Mesenchymal stem cell (in vitro differentiated cells and primary cell): Measurements from ENCODE around the gene DNASE1L1.

Experiments used
- DNase-seq: peaks from one replicate; pipeline ENCODE4 v3.0.0-alpha.2; 2013
- H2AFZ ChIP-seq: one replicate; pipeline ENCODE4 v1.6.1; 2013; ENCODE audit warnings: low read depth, mild to moderate bottlenecking, control low read depth, inconsistent platforms, low read length, moderate library complexity
- H2AK5ac ChIP-seq: 2 replicates; pipeline ENCODE4 v1.6.1; 2013; ENCODE audit warnings: low read length, moderate library complexity, mild to moderate bottlenecking, inconsistent platforms; ENCODE audit not compliant: severe bottlenecking
- H2BK120ac ChIP-seq: one replicate; pipeline ENCODE4 v1.6.1; 2013; ENCODE audit warnings: low read depth, mild to moderate bottlenecking, inconsistent platforms, low read length, moderate library complexity
- H2BK12ac ChIP-seq, 2 experiments: one replicate each; pipeline ENCODE4 v1.6.1; 2013; ENCODE audit warnings: inconsistent platforms in 2 of 2, low read length in 2 of 2, mild to moderate bottlenecking in 2 of 2, moderate library complexity in 2 of 2, control low read depth in 1 of 2
- H2BK15ac ChIP-seq: one replicate; pipeline ENCODE4 v1.6.1; 2013; ENCODE audit warnings: mild to moderate bottlenecking, low read depth, inconsistent platforms; ENCODE audit not compliant: poor library complexity, severe bottlenecking
- H2BK5ac ChIP-seq: 2 replicates; pipeline ENCODE4 v1.6.1; 2013; ENCODE audit warnings: low read depth, mild to moderate bottlenecking, low read length, control low read depth, inconsistent platforms; ENCODE audit not compliant: poor library complexity, severe bottlenecking
- H3K14ac ChIP-seq, 2 experiments: one replicate each; pipeline ENCODE4 v1.6.1; 2013; ENCODE audit warnings: inconsistent platforms in 2 of 2, low read length in 2 of 2, control low read depth in 1 of 2, mild to moderate bottlenecking in 1 of 2, moderate library complexity in 1 of 2
- H3K18ac ChIP-seq, 2 experiments: one replicate each; pipeline ENCODE4 v1.6.1; 2013; ENCODE audit warnings: inconsistent platforms in 2 of 2, low read length in 2 of 2, control low read depth in 1 of 2, low read depth in 1 of 2, mild to moderate bottlenecking in 1 of 2
- H3K23ac ChIP-seq, 2 experiments: one replicate each; pipeline ENCODE4 v1.6.1; 2013; ENCODE audit warnings: inconsistent platforms in 2 of 2, low read length in 2 of 2, mild to moderate bottlenecking in 2 of 2, moderate library complexity in 2 of 2, control low read depth in 1 of 2
- H3K27ac ChIP-seq: 2 replicates; pipeline ENCODE4 v1.5.1; 2013; ENCODE audit warnings: mild to moderate bottlenecking, moderate library complexity, low read length, control low read depth, inconsistent platforms; ENCODE audit not compliant: poor library complexity, severe bottlenecking
- H3K27me3 ChIP-seq, 2 experiments: 2 replicates each; pipeline versions ENCODE4 v1.6.1 to v1.7.0; 2013; ENCODE audit warnings: low read length in 2 of 2, mild to moderate bottlenecking in 2 of 2, moderate library complexity in 2 of 2, control low read depth in 1 of 2, inconsistent platforms in 1 of 2; ENCODE audit not compliant: control insufficient read depth in 1 of 2, insufficient read depth in 1 of 2
- H3K36me3 ChIP-seq, 2 experiments: 2 replicates each; pipeline versions ENCODE4 v1.6.1 to v1.7.0; 2013; ENCODE audit warnings: low read length in 2 of 2, control low read depth in 1 of 2, inconsistent platforms in 1 of 2, low read depth in 1 of 2, mild to moderate bottlenecking in 1 of 2; ENCODE audit not compliant: insufficient read depth in 2 of 2, control insufficient read depth in 1 of 2
- H3K4ac ChIP-seq, 2 experiments: one replicate each; pipeline ENCODE4 v1.6.1; 2013; ENCODE audit warnings: inconsistent platforms in 2 of 2, low read length in 2 of 2, mild to moderate bottlenecking in 2 of 2, moderate library complexity in 2 of 2, control low read depth in 1 of 2, low read depth in 1 of 2
- H3K4me1 ChIP-seq: 2 replicates; pipeline ENCODE4 v1.6.1; 2013; ENCODE audit warnings: low read depth, low read length, control low read depth; ENCODE audit not compliant: control insufficient read depth, insufficient read depth
- H3K4me2 ChIP-seq: 2 replicates; pipeline ENCODE4 v1.6.1; 2013; ENCODE audit warnings: low read length, mild to moderate bottlenecking, inconsistent platforms; ENCODE audit not compliant: poor library complexity, severe bottlenecking
- H3K4me3 ChIP-seq, 2 experiments: 2 replicates each; pipeline versions ENCODE4 v1.5.1 to v1.7.0; 2013; ENCODE audit warnings: low read length in 2 of 2, mild to moderate bottlenecking in 2 of 2, control low read depth in 1 of 2, low read depth in 1 of 2; ENCODE audit not compliant: insufficient read depth in 1 of 2
- H3K79me1 ChIP-seq: replicated peaks from 2 replicates; pipeline ENCODE4 v1.6.1; 2013; ENCODE audit warnings: mild to moderate bottlenecking, control low read depth, low read length, inconsistent platforms; ENCODE audit not compliant: poor library complexity, severe bottlenecking
- H3K9ac ChIP-seq: 2 replicates; pipeline ENCODE4 v1.7.0; 2013; ENCODE audit warnings: mild to moderate bottlenecking, low read length, moderate library complexity
- H3K9me3 ChIP-seq: 2 replicates; pipeline ENCODE4 v1.7.0; 2013; ENCODE audit warnings: mild to moderate bottlenecking, low read length; ENCODE audit not compliant: control insufficient read depth
- H4K8ac ChIP-seq: one replicate; pipeline ENCODE4 v1.6.1; 2013; ENCODE audit warnings: inconsistent platforms, mild to moderate bottlenecking, low read length, moderate library complexity
- H4K91ac ChIP-seq: one replicate; pipeline ENCODE4 v1.6.1; 2013; ENCODE audit warnings: mild to moderate bottlenecking, low read length, inconsistent platforms
- WGBS: methylation state at CpG from one replicate; pipeline ENCODE4 v1.1.7; 2013; ENCODE audit warnings: mixed read lengths; 5-methylcytosine and 5-hydroxymethylcytosine counted together

The DNASE1L1 gene

DNA sequence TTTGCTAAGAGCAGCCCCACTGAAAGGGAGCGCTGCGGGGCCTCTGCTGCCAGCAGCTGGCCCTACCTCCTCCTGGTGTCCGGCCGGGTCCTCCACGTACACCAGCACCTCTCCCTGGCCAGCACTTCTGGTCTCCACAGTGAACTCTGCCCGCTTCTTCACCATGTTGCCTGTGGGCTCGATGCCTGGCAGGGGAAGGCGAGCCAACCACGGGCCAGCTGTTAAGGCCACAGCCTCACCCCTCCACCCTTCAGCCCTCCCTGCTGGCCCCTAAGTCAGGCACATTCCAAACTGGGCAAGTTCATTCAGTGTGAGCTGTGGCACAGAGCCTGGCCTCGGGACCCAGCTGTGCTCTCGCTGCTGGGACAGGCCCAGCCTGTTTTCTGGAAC lies 42.4 kb downstream of the DNASE1L1 start:
- no peak overlapping the region for H2AK5ac ChIP-seq
- peak overlapping the region in 1 of 2 experiments; percentile 13 for H3K18ac ChIP-seq
- peak overlapping the region; percentile 61 for H3K27ac ChIP-seq
- H3K9ac ChIP-seq, result peak overlapping the region; percentile 49
- DNase-seq, result no peak
- no peak overlapping the region for H3K14ac ChIP-seq
- H2BK5ac ChIP-seq, result no peak overlapping the region
- peaks cover 45% of the 10 kb centered on the region for H3K4me1 ChIP-seq
- no peak overlapping the region for H2BK15ac ChIP-seq
- H4K91ac ChIP-seq, result no peak overlapping the region
- peaks cover 57 to 75% of the 10 kb centered on the region in 2 experiments for H3K36me3 ChIP-seq
- no peaks in the 10 kb centered on the region for H3K27me3 ChIP-seq
- H3K9me3 ChIP-seq, result no peaks in the 10 kb centered on the region
- H3K4ac ChIP-seq, result no peak overlapping the region
- no peak overlapping the region for H2AFZ ChIP-seq
- H4K8ac ChIP-seq, result peak overlapping the region; percentile 54
- no peak overlapping the region for H2BK12ac ChIP-seq
- H3K23ac ChIP-seq, result no peak overlapping the region
- no peak overlapping the region for H2BK120ac ChIP-seq
- peak overlapping the region; percentile 52 for H3K4me2 ChIP-seq
- H3K4me3 ChIP-seq, result no peak overlapping the region
- WGBS, result 89% methylated on average over 11 of the region's 11 CpGs
- no peaks in the 10 kb centered on the region for H3K79me1 ChIP-seq

DNA sequence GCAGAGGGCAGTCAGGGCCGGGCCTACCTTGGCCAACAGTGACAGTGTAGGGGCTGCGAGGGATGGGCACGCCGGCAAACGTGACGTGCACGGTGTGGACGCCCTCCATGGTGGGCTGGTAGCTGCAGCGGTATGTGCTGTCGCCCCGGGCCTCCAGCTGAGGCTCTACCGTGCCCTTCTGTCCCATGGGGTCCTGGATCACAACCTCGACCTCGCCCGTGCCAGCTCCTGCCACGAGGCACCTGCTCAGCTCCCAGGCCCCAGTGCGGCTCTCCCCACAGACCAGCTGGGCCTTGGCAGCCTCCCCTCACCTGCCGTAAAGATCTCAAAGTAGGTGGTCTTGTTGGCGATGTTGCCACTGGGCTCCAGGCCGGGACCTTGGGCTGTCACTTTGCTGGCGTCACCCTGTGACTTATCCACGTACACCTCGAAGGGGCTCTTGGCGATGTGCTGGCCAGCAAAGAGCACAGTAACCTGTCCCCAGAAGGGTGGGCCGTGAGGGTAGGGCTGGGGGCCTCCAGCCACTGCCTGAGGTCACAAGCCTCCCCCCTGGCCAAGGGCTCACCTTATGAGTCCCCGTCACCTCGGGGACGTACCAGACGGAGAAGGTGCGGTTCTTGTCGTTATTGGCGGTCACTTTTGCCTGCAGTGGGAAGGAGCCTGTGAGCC lies 42.9 kb downstream of the DNASE1L1 start:
- no peak overlapping the region for H3K14ac ChIP-seq
- peak overlapping the region; percentile 61 for H3K27ac ChIP-seq
- H2AK5ac ChIP-seq, result no peak overlapping the region
- H3K9ac ChIP-seq, result peak overlapping the region; percentile 49
- no peak overlapping the region for H3K18ac ChIP-seq
- H2BK5ac ChIP-seq, result no peak overlapping the region
- H4K91ac ChIP-seq, result no peak overlapping the region
- no peak overlapping the region for H4K8ac ChIP-seq
- H3K23ac ChIP-seq, result no peak overlapping the region
- H3K4me2 ChIP-seq, result no peak overlapping the region
- H3K79me1 ChIP-seq, result no peaks in the 10 kb centered on the region
- H3K9me3 ChIP-seq, result no peaks in the 10 kb centered on the region
- peaks cover 45% of the 10 kb centered on the region for H3K4me1 ChIP-seq
- DNase-seq, result no peak
- H3K4ac ChIP-seq, result no peak overlapping the region
- H3K36me3 ChIP-seq, result peaks cover 62 to 80% of the 10 kb centered on the region in 2 experiments
- H3K4me3 ChIP-seq, result no peak overlapping the region
- 92% methylated on average over 31 of the region's 32 CpGs for WGBS
- H2BK12ac ChIP-seq, result peak overlapping the region in 1 of 2 experiments; percentile 59
- H2AFZ ChIP-seq, result no peak overlapping the region
- H3K27me3 ChIP-seq, result no peaks in the 10 kb centered on the region
- H2BK120ac ChIP-seq, result no peak overlapping the region
- no peak overlapping the region for H2BK15ac ChIP-seq

DNA sequence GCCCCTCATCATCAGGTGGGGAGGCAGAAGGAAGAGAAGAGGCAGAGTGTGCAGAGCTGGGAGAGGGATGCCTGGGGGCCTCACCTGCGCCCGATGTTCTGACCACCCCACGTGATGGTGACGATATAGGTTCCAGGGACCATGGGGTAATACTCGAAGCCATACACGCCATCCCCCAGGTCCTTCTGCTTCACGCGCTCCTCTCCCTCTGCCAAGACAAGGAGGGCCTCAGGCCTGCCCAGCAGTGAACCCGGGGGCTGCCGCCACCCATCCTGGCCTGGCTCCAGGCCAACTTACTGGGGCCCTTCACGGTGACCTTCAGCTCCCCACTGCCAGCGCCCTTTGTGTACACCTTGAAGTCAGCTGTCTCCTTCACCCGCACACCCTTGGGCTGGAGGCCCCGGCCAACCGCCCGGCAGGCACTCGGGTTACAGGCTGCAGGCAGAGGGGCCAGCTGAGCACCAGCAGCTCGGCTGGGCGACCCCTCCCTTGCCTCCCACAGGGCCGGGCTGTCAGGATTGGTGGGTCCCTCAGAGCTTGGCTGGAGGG lies 43.9 kb downstream of the DNASE1L1 start:
- no peak overlapping the region for H2AFZ ChIP-seq
- H3K9ac ChIP-seq, result no peak overlapping the region
- no peak overlapping the region for H3K23ac ChIP-seq
- H2BK12ac ChIP-seq, result no peak overlapping the region
- no peak overlapping the region for H2BK5ac ChIP-seq
- no peak overlapping the region for H3K4ac ChIP-seq
- H3K9me3 ChIP-seq, result no peaks in the 10 kb centered on the region
- DNase-seq, result no peak
- H3K27ac ChIP-seq, result peak overlapping the region; percentile 59
- H3K4me2 ChIP-seq, result peak overlapping the region; percentile 58
- no peak overlapping the region for H4K8ac ChIP-seq
- 89% methylated on average over 17 of the region's 20 CpGs for WGBS
- peaks cover 69 to 81% of the 10 kb centered on the region in 2 experiments for H3K36me3 ChIP-seq
- H3K79me1 ChIP-seq, result no peaks in the 10 kb centered on the region
- no peak overlapping the region for H4K91ac ChIP-seq
- H2BK120ac ChIP-seq, result no peak overlapping the region
- no peaks in the 10 kb centered on the region for H3K27me3 ChIP-seq
- H3K14ac ChIP-seq, result no peak overlapping the region
- H2AK5ac ChIP-seq, result no peak overlapping the region
- H3K4me3 ChIP-seq, result no peak overlapping the region
- no peak overlapping the region for H3K18ac ChIP-seq
- peaks cover 45% of the 10 kb centered on the region for H3K4me1 ChIP-seq
- no peak overlapping the region for H2BK15ac ChIP-seq

DNA sequence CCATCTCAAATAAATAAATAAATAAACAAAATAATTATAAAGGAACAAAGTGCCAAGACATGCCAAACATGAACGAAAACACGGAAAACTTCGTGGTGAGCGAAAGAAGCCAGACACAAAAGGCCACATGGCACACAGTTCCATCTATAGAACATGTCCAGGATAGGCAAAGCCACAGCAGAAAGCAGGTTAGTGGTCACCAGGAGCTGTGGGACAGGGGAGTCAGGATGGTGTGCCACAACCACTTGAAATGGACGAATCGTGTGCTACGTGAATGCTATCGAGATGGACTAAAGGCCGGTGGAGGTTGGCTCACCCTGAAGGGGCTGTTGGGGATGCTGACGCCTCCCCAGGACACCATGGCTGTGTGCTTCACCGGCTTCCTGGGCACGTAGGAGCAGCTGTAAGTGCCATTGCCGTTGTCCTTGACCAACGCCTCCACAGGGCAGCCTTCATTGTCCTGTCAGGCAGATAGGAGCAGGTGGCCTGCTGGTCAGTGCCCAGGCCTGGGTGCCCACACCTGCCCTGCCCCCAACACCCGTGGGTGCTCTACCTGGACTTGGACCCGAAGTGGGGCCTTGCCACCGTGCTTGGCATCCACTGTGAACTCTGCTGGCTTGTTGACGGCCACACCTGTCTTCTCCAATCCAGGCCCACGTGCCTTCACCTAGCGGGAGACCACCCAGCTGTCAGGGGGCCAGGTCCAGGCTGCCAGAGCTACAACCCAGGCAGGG lies 45.2 kb downstream of the DNASE1L1 start:
- Histone ChIP-seq H3K27me3 (no peaks in the 10 kb centered on the region), H2BK5ac (no peak overlapping the region), H3K18ac (no peak overlapping the region), H3K36me3 (peaks cover 82 to 90% of the 10 kb centered on the region in 2 experiments), H4K8ac (no peak overlapping the region), H2AK5ac (no peak overlapping the region), H2BK120ac (no peak overlapping the region), H3K4me2 (no peak overlapping the region), H3K14ac (no peak overlapping the region), H3K23ac (no peak overlapping the region), H2BK12ac (no peak overlapping the region), H3K9me3 (no peaks in the 10 kb centered on the region), H2BK15ac (peak overlapping the region; percentile 40), H3K27ac (no peak overlapping the region), H2AFZ (no peak overlapping the region), H4K91ac (no peak overlapping the region), H3K4me3 (no peak overlapping the region), H3K4ac (no peak overlapping the region), H3K9ac (no peak overlapping the region), H3K4me1 (peaks cover 45% of the 10 kb centered on the region), H3K79me1 (no peaks in the 10 kb centered on the region)
- DNase-seq, result no peak
- WGBS, result 92% methylated on average over 20 of the region's 20 CpGs
